Subcutaneous abdominal adipose tissue (tissue), 5 donors: ENCODE data around the gene SLIT3.

Source experiments
- H3K27ac ChIP-seq: one replicate; pipeline ENCODE4 v1.7.0; 2013; ENCODE audit warnings: low read depth, mild to moderate bottlenecking, inconsistent platforms, low read length, moderate library complexity
- H3K27me3 ChIP-seq, 5 donors: one replicate each; pipeline ENCODE4 v1.7.0; 2013; ENCODE audit warnings: low read length in 5 of 5, inconsistent platforms in 1 of 5; ENCODE audit not compliant: control insufficient read depth in 5 of 5, insufficient read depth in 4 of 5
- H3K36me3 ChIP-seq, 5 donors: one replicate each; pipeline ENCODE4 v1.7.0; 2013; ENCODE audit warnings: low read length in 5 of 5; ENCODE audit not compliant: control insufficient read depth in 5 of 5, insufficient read depth in 5 of 5
- H3K4me1 ChIP-seq, 5 donors: one replicate each; pipeline ENCODE4 v1.7.0; 2013; ENCODE audit warnings: low read length in 5 of 5, mild to moderate bottlenecking in 3 of 5, moderate library complexity in 1 of 5; ENCODE audit not compliant: control insufficient read depth in 5 of 5, insufficient read depth in 5 of 5
- H3K4me3 ChIP-seq, 5 donors: one replicate each; pipeline ENCODE4 v1.7.0; 2013; ENCODE audit warnings: low read length in 5 of 5, low read depth in 1 of 5
- H3K9ac ChIP-seq, 5 donors: one replicate each; pipeline ENCODE4 v1.7.0; 2013; ENCODE audit warnings: low read length in 5 of 5, mild to moderate bottlenecking in 4 of 5, moderate library complexity in 3 of 5
- H3K9me3 ChIP-seq, 5 donors: one replicate each; pipeline ENCODE4 v1.7.0; 2013; ENCODE audit warnings: low read length in 5 of 5; ENCODE audit not compliant: control insufficient read depth in 5 of 5
- donor health status: healthy.
- donor health status: healthy.
- donor health status: healthy.
- donor health status: healthy.
- donor health status: healthy.

Gene SLIT3

GRCh38 chr5:168842571-168843205, 458.3 kb downstream of the SLIT3 start:
- H3K9me3 ChIP-seq = no peaks in the 10 kb centered on the region
- H3K9ac ChIP-seq = no peak overlapping the region
- no peak overlapping the region for H3K27ac ChIP-seq
- H3K27me3 ChIP-seq = peaks cover 0 to 2% (median 0%) of the 10 kb centered on the region in 5 donors
- peaks cover 0 to 2% (median 0%) of the 10 kb centered on the region in 5 donors for H3K36me3 ChIP-seq
- no peak overlapping the region for H3K4me3 ChIP-seq
- peaks cover 2 to 13% (median 11%) of the 10 kb centered on the region in 5 donors for H3K4me1 ChIP-seq

- Histone ChIP-seq H3K36me3 (peaks cover 0 to 3% (median 2%) of the 10 kb centered on the region in 5 donors), H3K27me3 (no peaks in the 10 kb centered on the region), H3K9ac (no peak overlapping the region), H3K4me3 (no peak overlapping the region), H3K4me1 (no peaks in the 10 kb centered on the region), H3K27ac (no peak overlapping the region), H3K9me3 (no peaks in the 10 kb centered on the region)
Measured at GRCh38 chr5:168837852-168838251, 463.1 kb downstream of the SLIT3 start.

DNA sequence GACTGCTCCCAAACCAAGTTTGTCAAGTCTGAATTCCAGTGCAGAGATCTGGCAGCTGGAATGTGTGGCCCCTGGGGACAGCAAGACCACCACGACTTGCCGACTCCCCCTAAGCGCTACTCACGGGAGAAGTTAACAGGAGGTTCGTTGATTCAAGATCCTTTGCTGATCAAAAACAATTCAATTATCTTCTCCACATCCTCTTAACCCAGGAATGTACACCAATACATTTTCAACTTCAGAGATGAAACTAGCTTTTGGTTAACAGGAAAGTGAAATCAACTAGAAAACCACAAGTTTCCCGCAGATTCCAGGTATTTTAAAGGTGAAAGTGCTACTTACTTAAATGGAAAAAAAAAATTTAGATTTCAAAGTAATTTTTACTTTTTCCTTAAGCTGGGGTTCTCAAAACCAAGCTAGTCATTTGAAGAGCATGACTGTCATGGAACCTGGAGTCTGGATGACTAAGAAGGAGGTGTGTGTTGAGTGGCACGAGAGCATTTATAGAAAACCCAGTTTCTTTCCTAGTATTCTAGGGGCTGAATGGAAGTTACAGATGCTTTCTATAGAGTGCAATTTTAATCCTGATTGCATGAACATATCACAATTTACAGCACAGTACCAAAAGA, 464.2 kb downstream of the SLIT3 start:
- Histone ChIP-seq H3K27me3 (no peaks in the 10 kb centered on the region), H3K4me3 (no peak overlapping the region), H3K9me3 (no peaks in the 10 kb centered on the region), H3K4me1 (no peaks in the 10 kb centered on the region), H3K9ac (no peak overlapping the region), H3K36me3 (peaks cover 0 to 3% (median 2%) of the 10 kb centered on the region in 5 donors), H3K27ac (no peak overlapping the region)

- Histone ChIP-seq H3K9ac (no peak overlapping the region), H3K4me1 (no peaks in the 10 kb centered on the region), H3K27me3 (no peaks in the 10 kb centered on the region), H3K4me3 (no peak overlapping the region), H3K36me3 (peaks cover 0 to 3% (median 0%) of the 10 kb centered on the region in 5 donors), H3K9me3 (no peaks in the 10 kb centered on the region), H3K27ac (no peak overlapping the region)
Measured at GRCh38 chr5:168833936-168834335, 467.0 kb downstream of the SLIT3 start.

GRCh38 chr5:168833383-168833782, 467.6 kb downstream of the SLIT3 start:
- Histone ChIP-seq H3K4me1 (no peaks in the 10 kb centered on the region), H3K36me3 (peaks cover 0 to 3% (median 0%) of the 10 kb centered on the region in 5 donors), H3K4me3 (no peak overlapping the region), H3K9me3 (no peaks in the 10 kb centered on the region), H3K27ac (no peak overlapping the region), H3K9ac (no peak overlapping the region), H3K27me3 (no peaks in the 10 kb centered on the region)

DNA sequence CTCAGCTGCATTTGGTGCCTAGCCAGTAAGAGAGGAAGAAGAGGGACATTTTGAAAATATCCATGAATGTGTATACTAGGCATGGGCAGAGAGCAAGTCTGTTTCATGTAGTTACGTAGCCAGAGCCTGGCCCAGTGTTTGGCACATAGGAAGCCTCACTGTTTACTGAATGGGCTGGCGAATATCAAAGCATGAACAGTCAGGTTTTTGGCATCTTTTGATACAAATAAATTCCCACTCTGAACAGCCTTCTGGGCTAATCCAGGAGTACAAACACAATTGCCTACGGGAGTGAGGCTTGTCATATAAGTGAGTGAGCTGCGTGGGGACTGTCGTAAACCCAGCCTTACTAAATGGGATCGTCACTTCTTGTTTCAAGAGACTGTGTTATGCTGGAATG, 468.6 kb downstream of the SLIT3 start:
- peaks cover 0 to 3% (median 0%) of the 10 kb centered on the region in 5 donors for H3K36me3 ChIP-seq
- H3K9ac ChIP-seq = no peak overlapping the region
- H3K27me3 ChIP-seq = no peaks in the 10 kb centered on the region
- no peak overlapping the region for H3K4me3 ChIP-seq
- no peak overlapping the region for H3K27ac ChIP-seq
- H3K9me3 ChIP-seq = no peaks in the 10 kb centered on the region
- H3K4me1 ChIP-seq = no peaks in the 10 kb centered on the region

DNA sequence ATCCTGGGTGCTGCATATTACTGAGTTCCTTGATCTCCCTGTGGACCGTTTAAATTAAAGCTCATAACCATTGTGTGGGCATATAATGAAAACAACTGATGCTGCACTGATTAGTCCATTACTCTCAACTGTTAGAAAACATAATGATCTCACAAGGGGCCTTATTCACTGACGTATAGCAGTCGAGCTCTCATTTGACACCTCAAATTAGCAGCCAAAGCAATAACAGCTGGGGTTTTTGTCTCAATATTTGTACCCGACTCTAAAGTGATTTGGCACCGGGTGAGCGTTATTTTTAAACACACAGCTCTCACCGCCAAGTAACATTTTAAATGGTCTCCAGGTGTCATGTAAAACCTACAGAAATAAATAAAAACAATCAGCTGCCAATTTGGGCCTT, 469.6 kb downstream of the SLIT3 start:
- no peaks in the 10 kb centered on the region for H3K9me3 ChIP-seq
- no peaks in the 10 kb centered on the region for H3K27me3 ChIP-seq
- H3K27ac ChIP-seq = no peak overlapping the region

DNA sequence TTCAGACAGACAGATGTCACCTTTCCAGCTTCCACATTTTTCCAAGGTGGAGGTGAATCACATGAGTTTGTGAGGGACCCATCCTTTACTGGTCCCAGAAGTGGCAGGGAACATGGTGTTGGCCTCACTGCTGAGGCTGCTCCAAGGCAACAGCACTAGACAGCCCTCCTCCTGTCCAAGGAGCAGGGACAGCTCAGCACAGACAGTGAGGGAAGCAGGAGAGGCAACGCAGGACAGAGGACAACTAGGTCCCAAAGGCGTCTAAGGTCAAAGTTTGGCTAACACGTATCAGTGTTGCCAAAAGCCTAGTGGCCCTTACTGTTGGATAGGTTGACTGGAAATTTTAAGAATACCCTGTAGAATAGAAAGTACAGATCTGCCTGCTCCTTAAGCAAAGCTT, 470.1 kb downstream of the SLIT3 start:
- no peaks in the 10 kb centered on the region for H3K4me1 ChIP-seq
- H3K9me3 ChIP-seq = no peaks in the 10 kb centered on the region
- no peaks in the 10 kb centered on the region for H3K27me3 ChIP-seq
- H3K4me3 ChIP-seq = no peak overlapping the region
- no peak overlapping the region for H3K9ac ChIP-seq
- no peak overlapping the region for H3K27ac ChIP-seq
- H3K36me3 ChIP-seq = peaks cover 0 to 1% (median 0%) of the 10 kb centered on the region in 5 donors

More for the DNA sequence above, 469.6 kb downstream of the SLIT3 start:
- Histone ChIP-seq H3K36me3 (peaks cover 0 to 3% (median 0%) of the 10 kb centered on the region in 5 donors), H3K4me1 (no peaks in the 10 kb centered on the region), H3K9ac (no peak overlapping the region), H3K4me3 (no peak overlapping the region)

DNA sequence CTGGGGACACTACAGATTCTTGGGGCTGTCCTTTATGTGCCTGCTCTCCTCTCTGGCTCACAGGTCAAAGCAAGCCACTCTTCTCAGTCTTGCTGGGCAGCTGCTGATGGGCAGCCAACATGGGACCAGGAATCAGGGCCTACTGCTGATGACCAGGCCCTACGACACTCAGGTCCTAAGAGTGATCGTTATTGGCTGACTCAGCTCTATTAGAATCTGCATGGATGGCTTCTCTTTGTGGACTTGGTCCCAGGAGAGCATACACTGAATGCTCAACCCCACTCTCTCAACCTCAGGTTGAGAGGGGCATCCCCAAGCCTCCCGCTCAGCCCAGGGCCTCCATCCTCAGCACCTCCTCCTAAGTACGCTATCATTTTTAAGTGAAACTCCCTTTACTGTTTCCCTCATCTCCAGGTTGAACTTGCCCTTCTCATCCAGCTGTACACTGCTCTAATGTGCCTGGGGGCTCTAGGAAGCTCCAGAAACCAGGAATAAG, 471.0 kb downstream of the SLIT3 start:
- no peak overlapping the region for H3K4me3 ChIP-seq
- no peaks in the 10 kb centered on the region for H3K36me3 ChIP-seq
- no peak overlapping the region for H3K9ac ChIP-seq
- H3K4me1 ChIP-seq = no peaks in the 10 kb centered on the region
- no peaks in the 10 kb centered on the region for H3K27me3 ChIP-seq
- H3K27ac ChIP-seq = no peak overlapping the region
- no peaks in the 10 kb centered on the region for H3K9me3 ChIP-seq

DNA sequence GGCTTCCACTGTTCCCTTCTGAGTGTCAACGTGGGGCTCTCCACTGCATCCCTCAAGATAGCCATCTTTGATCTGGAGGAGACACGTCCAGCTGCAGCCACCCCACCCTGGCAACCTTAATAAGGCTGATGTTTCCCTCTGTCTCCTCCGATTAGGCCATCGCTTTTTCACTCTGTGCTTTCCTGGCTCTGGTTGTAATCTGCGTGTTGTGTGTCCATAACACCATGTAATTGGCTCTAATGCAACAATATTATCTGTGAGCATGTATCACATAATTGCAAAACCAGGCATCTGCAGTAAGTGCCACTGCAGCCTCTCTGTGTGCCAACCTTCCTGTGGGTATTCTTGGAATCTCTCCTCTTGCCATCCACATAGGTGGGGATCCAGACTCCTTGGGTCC, 471.9 kb downstream of the SLIT3 start:
- Histone ChIP-seq H3K36me3 (no peaks in the 10 kb centered on the region), H3K9ac (no peak overlapping the region), H3K27me3 (no peaks in the 10 kb centered on the region), H3K9me3 (no peaks in the 10 kb centered on the region), H3K27ac (no peak overlapping the region), H3K4me1 (no peaks in the 10 kb centered on the region), H3K4me3 (no peak overlapping the region)
